A204.1 (cell line): ENCODE data around the gene ZNF562.

ENCODE experiments used
- FAIRE-seq: peaks from 2 replicates; lab custom pipeline; 2012; peaks lifted over from hg19 to GRCh38; lab: Jason Lieb, UNC

ZNF562 gene

DNA sequence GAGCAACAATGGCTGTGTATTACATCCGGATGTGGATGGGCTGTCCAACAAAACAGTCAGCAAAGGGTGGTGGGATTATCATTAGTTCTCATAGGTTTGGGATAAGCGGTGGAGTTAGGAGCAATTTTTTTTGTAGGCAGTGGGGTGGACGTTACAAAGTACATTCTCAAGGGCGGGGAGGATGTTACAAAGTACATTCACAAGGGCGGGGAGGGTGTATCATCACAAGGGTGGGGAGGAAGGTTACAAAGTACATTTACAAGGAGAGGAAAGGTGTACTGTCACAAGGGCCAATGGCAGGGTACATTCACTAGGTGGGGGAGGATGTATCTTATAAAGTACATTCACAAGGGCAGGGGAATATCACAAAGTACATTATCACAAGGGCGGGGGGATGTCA lies 33.1 kb downstream of the ZNF562 start:
- no peak for FAIRE-seq

DNA sequence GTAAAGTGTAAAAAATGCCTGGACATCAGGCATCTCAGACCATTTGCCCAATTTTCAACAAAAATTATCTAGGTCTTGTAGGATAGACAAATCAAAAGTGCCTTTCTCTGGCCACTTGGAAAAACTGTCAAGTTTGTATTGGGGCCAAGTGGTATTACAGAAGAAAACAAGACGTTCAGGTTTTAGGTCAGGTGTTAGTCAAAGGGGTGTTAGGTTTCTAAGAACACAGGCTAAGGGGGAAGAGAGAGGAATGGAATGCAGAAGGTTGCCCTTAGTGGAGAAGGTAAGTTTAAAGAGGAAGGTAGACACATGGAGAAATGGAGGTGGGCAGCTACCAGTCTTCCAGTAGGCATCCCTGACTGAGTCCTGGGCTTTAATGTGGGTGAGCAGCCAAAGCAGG lies 33.9 kb downstream of the ZNF562 start:
- no peak for FAIRE-seq

DNA sequence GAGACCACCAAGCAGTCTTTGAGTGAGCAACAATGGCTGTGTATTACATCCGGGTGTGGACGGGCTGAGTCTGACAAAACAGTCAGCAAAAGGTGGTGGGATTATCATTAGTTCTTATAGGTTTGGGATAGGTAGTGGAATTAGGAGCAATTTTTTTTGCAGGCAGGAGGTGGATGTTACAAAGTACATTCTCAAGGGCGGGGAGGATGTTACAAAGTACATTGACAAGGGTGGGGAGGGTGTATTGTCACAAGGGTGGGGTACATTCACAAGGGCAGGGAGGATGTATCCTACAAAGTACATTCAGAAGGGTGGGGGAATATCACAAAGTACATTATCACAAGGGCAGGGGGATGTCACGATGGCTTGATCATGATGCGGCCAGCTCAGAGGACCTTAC lies 38.9 kb downstream of the ZNF562 start:
- FAIRE-seq, result no peak

DNA sequence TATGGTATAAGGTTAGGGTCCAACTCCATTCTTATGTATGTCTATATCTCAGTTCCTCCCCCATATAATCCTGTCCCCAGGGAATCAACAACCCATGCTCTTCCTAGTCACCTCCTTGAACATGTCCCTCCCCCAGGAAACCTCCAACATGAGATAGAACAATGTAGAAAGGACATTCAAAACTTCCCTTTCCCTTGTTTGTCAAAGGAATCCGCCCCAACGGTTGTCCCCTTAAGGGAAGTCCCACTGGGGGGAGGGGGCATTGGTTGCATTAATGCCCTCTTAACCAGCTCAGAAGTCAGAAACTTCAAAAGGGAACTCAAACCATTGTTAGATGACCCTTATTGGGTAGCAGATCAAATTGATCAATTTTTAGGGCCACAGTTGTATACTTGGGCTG lies 47.0 kb downstream of the ZNF562 start:
- FAIRE-seq, result no peak

DNA sequence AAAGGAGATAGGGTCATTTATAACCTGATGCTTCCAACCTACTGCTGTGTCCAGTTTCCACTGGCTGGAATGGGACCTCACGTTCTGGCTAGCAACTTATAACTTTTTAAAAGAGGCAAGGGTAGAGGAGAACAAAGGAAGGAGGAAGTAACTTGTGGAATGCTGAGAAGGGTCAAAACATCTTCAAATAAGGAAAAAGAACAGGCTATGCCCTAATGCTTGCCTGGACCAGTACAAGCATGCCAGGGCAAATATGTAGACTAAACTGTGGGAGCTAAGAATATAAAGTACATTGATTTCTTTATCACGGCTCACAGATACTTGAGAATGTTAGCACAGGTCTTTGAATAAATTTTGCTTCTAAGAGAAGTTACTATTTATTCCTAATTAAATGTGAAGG lies 52.4 kb downstream of the ZNF562 start:
- no peak for FAIRE-seq

DNA sequence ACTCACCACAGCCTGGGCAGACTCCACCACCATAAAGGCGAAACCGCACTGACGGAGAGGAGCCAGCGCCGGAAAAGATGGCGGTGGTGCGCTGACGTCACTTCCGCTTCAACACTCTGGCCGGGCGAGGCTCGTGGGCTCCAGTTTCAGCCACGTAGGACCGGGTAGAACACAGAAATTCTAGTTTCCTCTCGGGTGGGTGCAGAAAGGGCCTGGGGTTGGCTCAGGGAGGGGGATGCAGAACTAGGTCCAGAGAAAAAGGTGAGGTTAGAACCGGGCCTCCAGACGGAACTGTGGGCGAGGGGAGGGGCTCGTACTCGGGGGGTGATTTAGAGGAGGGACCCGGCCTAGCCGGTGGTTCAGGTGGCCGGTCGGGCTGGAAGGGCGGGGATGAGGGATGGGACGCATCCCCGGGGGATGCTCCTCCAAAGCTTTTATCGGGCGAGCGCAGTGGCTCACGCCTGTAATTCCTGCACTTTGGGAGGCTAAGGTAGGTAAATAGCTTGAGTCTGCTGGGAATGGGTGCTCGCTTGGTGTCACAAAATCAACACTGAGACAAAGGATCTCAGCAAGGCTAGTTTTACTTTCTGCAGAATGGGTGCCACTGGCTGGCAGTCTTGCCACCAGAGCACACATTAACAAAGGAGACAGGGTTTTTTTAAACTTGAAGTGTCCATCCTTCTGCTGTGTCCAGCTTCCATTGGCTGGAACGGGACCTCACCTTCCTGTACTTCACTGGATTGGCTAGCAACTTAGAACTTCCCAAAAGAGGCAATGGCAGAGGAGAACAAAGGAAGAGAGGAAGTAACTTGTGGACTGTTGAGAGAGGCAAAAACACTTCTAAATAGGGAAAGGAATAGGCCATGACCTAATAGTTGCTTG lies 53.5 kb downstream of the ZNF562 start, which contains the start of gene ZNF561:
Gene ZNF561 (minus strand): TSS at position 77 of the 882 bp plus-strand sequence. CDS start 1,776 bp downstream, outside the sequence.
- peak; percentile 61 for FAIRE-seq

DNA sequence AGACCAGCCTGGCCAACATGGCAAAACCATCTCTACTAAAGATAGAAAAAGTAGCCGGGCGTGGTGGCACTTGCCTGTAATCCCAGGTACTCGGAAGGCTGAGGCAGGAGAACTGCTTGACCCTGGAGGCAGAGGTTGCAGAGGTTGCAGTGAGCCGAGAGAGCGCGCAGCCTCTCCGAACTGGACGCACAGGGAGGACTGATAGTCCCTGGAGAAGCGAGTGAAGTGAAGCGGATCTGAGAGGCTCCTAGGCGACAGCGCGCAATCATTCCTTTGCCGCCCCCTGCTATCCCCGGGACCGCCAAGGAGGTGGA lies 54.1 kb downstream of the ZNF562 start:
- FAIRE-seq, result no peak

DNA sequence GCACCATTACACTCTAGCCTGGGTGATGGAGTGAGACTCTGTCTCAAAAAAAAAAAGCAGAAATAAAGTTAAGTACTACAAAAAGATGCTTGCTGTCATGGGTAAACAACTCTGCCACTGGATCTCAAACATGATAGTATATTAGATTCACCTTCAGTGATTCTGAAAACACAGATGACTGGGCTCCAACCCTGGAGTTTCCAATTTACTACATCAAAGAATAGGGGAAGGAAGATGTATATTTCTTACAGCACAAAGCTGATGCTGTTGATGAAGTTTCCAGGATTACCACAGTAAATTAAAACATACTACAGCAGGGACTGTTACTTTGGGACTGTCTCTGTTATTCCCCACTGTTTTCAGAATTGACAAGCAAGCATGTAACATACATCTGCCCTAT lies 59.1 kb downstream of the ZNF562 start:
- no peak for FAIRE-seq

DNA sequence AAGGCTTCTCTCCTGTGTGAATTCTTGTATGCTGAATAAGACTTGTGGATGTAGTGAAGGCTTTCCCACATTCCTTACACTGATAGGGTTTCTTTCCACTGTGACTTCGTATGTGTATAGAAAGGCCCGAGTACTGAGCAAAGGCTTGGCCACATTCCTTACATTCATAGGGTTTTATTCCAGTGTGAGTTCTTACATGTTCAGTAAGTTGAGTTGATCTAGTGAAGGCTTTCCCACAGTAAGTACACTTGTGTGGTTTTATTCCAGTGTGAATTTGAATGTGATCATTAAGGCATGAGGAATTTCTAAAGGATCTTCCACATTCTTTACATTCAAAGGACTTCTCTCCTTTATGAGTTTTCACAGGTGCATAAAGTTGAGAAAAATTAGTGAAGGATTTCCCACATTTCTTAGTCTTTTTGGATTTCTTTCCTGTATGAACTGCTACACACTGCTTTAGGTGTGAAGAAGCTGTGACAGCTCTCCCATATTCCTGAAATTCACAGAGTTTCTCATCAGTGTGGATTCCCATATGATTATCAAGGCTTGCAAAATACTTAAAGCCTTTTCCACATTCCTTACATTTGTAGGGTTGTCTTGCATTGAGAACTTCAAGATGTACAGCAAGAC lies 64.3 kb downstream of the ZNF562 start:
- no peak for FAIRE-seq

DNA sequence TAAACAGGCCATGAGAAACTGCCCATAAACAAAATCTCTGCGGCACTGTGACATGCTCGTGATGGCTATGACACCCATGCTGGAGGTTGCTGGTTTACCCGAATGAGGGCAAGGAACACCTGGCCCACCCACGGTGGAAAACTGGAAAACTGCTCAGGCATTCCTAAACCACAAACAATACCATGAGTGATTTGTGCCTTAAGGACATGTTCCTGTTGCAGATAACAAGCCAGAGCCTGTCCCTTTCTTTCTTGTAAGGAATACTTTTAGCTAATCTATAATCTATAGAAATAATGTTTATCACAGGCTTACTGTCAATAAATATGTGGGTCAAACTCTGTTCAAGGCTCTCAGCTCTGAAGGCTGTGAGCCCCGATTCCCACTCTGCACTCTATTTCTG lies 66.0 kb downstream of the ZNF562 start:
- FAIRE-seq, result no peak

DNA sequence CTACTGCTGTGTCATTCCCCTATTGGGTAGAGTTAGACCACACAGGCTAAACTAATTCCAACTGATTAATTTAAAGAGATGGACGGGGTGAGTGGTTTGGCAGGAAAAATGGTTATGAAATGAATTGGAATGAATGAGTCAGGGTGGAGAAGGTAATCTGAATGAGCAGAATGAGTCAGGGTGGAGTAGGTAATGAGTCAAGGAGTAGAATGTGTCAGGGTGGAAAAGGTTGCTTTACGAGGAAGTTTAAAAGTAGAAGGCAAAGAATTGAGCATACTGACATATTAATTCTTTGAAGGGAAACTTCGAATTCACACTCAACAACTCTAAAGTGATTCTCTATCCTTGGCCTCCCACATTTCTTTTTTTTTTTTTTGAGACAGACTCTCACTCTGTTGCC lies 77.9 kb downstream of the ZNF562 start:
- no peak for FAIRE-seq
